Measurements from ENCODE around the gene PDE11A.
A peak's percentile ranks its signal among the peaks of the same experiment; 100 is the strongest.
"Not testable (repeated sequence)": the region's sequence is repeated elsewhere in the genome, so short reads cannot be mapped to it uniquely, and the experiment has no call there.

The PDE11A gene

GRCh38 chr2:177799531-177799930 is 273.0 kb downstream of the PDE11A start:
- TF ChIP-seq, protein P1, sequence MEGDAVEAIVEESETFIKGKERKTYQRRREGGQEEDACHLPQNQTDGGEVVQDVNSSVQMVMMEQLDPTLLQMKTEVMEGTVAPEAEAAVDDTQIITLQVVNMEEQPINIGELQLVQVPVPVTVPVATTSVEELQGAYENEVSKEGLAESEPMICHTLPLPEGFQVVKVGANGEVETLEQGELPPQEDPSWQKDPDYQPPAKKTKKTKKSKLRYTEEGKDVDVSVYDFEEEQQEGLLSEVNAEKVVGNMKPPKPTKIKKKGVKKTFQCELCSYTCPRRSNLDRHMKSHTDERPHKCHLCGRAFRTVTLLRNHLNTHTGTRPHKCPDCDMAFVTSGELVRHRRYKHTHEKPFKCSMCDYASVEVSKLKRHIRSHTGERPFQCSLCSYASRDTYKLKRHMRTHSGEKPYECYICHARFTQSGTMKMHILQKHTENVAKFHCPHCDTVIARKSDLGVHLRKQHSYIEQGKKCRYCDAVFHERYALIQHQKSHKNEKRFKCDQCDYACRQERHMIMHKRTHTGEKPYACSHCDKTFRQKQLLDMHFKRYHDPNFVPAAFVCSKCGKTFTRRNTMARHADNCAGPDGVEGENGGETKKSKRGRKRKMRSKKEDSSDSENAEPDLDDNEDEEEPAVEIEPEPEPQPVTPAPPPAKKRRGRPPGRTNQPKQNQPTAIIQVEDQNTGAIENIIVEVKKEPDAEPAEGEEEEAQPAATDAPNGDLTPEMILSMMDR (IDR thresholded peaks at IDR 0.05): peak; percentile 59
- no peak for TF ChIP-seq ZFX (IDR thresholded peaks at IDR 0.05; ENCODE audit: borderline replicate concordance)

GRCh38 chr2:177797808-177798207 is 274.8 kb downstream of the PDE11A start:
- TF ChIP-seq, protein P1 (IDR thresholded peaks at IDR 0.05): no peak
- TF ChIP-seq ZFX (IDR thresholded peaks at IDR 0.05; ENCODE audit: borderline replicate concordance): no peak
- no peak overlapping the region for H3K27ac ChIP-seq

More at GRCh38 chr2:177799531-177799930, 273.0 kb downstream of the PDE11A start:
- no peak overlapping the region for H3K27ac ChIP-seq

- no peak for TF ChIP-seq ZFX (IDR thresholded peaks at IDR 0.05; ENCODE audit: borderline replicate concordance)
- TF ChIP-seq, protein P1 (IDR thresholded peaks at IDR 0.05): no peak
- H3K27ac ChIP-seq: no peak overlapping the region
Observed at GRCh38 chr2:177796654-177797415, 275.7 kb downstream of the PDE11A start.

DNA sequence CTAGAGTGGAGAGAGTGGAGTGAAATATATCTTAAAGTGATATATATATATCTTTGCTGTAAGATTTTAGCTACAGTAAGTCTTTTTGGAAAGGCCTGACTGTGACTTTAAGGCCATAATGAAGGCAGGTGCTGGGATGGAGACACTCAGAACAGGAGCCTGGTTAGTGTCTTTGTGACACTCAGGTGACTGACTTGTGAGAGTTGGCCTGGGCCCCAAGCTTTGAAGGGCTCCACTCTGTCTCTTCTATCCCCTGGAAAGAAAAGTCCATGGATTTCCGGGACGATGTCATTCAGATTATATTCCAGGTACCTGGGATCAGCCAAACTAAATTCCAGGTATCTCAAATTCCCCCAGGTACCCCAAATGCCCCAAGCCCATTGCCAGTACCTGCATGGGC is 276.6 kb downstream of the PDE11A start:
- no peak for TF ChIP-seq ZFX (IDR thresholded peaks at IDR 0.05; ENCODE audit: borderline replicate concordance)
- TF ChIP-seq, protein P1 (IDR thresholded peaks at IDR 0.05): no peak
- H3K27ac ChIP-seq: no peak overlapping the region

- H3K27ac ChIP-seq: not testable (repeated sequence)
Observed at GRCh38 chr2:177785143-177785542, 287.4 kb downstream of the PDE11A start.

DNA sequence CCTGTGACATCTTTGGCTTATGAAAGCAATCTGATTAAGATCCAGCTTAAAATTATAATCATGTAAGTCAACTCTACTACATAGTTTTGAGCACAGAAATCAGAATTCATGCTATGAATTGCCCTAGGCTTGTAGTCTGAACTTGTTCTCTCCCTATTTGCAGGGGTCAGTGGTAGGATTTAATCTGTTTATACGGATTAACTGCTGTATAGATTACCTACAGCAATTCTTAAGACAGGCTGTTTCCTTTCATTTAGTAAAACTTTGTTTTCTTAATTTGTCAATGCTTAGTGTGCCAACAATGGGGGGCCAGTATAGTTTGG is 287.9 kb downstream of the PDE11A start:
- no peak overlapping the region for H3K27ac ChIP-seq

GRCh38 chr2:177783835-177784744 is 288.5 kb downstream of the PDE11A start:
- TF ChIP-seq, protein P1 (IDR thresholded peaks at IDR 0.05): no peak
- TF ChIP-seq ZFX (IDR thresholded peaks at IDR 0.05; ENCODE audit: borderline replicate concordance): no peak

More for the DNA sequence above, 287.9 kb downstream of the PDE11A start:
- TF ChIP-seq ZFX (IDR thresholded peaks at IDR 0.05; ENCODE audit: borderline replicate concordance): no peak
- TF ChIP-seq, protein P1 (IDR thresholded peaks at IDR 0.05): no peak

More at GRCh38 chr2:177783835-177784744, 288.5 kb downstream of the PDE11A start:
- H3K27ac ChIP-seq: no peak overlapping the region
